Dendritic cell treated with granulocyte-macrophage colony-stimulating factor and Interleukin-4, amounts not matched to agents 40 ng/mL and 50 ng/mL, for 4 days (primary cell): Measurements from ENCODE around the gene CD9.
A peak's percentile ranks its signal among the peaks of the same experiment; 100 is the strongest.

Experiments used
- H3K27ac Mint-ChIP-seq: one replicate; pipeline ENCODE4 v1.8.0; 2022; ENCODE audit warnings: mild to moderate bottlenecking, mixed read lengths
- H3K27me3 Mint-ChIP-seq: one replicate; pipeline ENCODE4 v1.8.0; 2022; ENCODE audit warnings: mild to moderate bottlenecking, mixed read lengths
- H3K36me3 Mint-ChIP-seq: one replicate; pipeline ENCODE4 v1.8.0; 2022; ENCODE audit warnings: low read depth, mixed read lengths
- H3K4me1 Mint-ChIP-seq: one replicate; pipeline ENCODE4 v1.8.0; 2022; ENCODE audit warnings: low read depth, mixed read lengths
- H3K4me3 Mint-ChIP-seq: one replicate; pipeline ENCODE4 v1.8.0; 2022; ENCODE audit warnings: mild to moderate bottlenecking, moderate library complexity, mixed read lengths
- H3K9me3 Mint-ChIP-seq: one replicate; pipeline ENCODE4 v1.8.0; 2022; ENCODE audit warnings: mixed read lengths
- intact Hi-C: fragments of 100-400 bp; cut with micrococcal nuclease; formaldehyde crosslinking; loops from one replicate; pipeline ENCODE4 v1.15.0; 2022

CD9 gene

DNA sequence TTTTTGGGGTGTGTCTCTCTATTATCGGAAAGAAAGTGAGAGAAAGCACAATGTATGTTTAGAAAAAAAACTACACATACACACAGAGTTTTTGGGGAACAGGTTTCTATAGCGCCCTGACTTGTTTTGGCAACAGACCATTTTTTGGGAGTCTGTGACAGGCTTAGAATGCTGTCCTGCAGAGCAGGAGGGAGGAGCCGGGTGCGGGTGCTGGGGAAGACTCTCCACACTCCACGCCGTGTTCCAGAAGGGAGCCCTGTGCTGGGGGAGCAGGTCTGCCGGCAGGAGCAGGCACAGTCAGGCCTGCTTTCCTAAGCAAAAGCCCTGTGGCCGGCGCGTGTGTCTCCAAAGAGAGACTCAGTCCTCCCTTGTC lies 26.5 kb downstream of the CD9 start:
- peak overlapping the region; percentile 63 for H3K27ac Mint-ChIP-seq
- no peak overlapping the region for H3K4me3 Mint-ChIP-seq
- H3K4me1 Mint-ChIP-seq: peaks cover 36% of the 10 kb centered on the region
- H3K36me3 Mint-ChIP-seq: peaks cover 46% of the 10 kb centered on the region
- intact Hi-C loops: no loop called here
- no peaks in the 10 kb centered on the region for H3K27me3 Mint-ChIP-seq
- no peaks in the 10 kb centered on the region for H3K9me3 Mint-ChIP-seq

- Mint-ChIP-seq H3K36me3 (peaks cover 63% of the 10 kb centered on the region), H3K9me3 (no peaks in the 10 kb centered on the region), H3K4me3 (no peak overlapping the region), H3K4me1 (peaks cover 50% of the 10 kb centered on the region), H3K27me3 (peaks cover 5% of the 10 kb centered on the region), H3K27ac (peak overlapping the region; percentile 85)
- intact Hi-C loops: no loop called here
These were observed 28.5 kb downstream of the CD9 start for GRCh38 chr12:6228535-6229223.

DNA sequence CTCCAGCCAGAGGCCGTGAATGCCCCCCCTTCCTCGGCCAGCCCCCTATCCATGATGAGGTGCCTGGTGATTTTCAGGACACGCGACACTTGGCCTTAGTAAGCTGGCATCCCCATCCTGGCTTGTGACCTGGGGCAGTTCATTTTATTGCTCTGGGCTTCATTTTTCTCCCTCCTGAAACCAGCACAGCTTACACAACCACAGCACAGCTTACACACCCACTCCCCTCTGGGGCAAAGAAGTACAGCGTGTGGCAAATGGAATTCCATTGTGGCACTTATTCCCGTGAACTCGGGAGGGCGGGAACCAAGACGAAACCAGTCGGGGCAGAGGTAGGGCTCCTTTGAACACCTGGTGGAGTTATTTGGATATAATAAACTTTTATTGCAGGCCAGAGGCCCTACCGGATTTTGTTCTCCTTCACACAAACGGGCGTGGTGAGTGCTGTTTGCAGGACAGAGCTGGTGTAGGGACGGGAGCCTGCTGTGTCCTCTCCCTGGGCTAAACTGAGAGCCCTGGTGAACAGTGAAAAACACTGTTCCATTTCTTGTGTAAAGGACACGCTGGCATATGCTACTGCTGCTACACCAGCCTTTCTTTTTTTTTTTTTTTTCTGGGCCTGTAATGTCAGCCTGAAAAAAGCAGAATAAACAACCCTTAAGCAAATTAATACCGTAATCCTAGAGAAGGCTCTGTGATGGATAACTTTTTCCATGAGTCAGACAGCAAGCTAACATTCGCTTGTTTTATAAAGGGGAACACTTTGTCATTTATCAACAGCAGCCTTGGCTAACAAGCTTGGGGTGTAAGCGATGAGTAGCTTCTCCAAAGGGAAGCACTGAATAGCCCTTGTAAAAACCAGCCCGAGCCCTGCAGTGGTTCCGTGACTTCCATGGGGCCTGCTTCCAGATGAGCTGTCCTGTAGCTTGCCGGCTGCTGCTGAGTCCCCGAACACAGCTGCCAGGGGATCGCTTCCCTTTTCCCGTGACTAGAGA lies 29.3 kb downstream of the CD9 start:
- peaks cover 5% of the 10 kb centered on the region for H3K27me3 Mint-ChIP-seq
- H3K9me3 Mint-ChIP-seq: no peaks in the 10 kb centered on the region
- peaks cover 55% of the 10 kb centered on the region for H3K4me1 Mint-ChIP-seq
- H3K27ac Mint-ChIP-seq: peak overlapping the region; percentile 85
- H3K4me3 Mint-ChIP-seq: no peak overlapping the region
- H3K36me3 Mint-ChIP-seq: peaks cover 66% of the 10 kb centered on the region
- intact Hi-C loops: no loop called here

DNA sequence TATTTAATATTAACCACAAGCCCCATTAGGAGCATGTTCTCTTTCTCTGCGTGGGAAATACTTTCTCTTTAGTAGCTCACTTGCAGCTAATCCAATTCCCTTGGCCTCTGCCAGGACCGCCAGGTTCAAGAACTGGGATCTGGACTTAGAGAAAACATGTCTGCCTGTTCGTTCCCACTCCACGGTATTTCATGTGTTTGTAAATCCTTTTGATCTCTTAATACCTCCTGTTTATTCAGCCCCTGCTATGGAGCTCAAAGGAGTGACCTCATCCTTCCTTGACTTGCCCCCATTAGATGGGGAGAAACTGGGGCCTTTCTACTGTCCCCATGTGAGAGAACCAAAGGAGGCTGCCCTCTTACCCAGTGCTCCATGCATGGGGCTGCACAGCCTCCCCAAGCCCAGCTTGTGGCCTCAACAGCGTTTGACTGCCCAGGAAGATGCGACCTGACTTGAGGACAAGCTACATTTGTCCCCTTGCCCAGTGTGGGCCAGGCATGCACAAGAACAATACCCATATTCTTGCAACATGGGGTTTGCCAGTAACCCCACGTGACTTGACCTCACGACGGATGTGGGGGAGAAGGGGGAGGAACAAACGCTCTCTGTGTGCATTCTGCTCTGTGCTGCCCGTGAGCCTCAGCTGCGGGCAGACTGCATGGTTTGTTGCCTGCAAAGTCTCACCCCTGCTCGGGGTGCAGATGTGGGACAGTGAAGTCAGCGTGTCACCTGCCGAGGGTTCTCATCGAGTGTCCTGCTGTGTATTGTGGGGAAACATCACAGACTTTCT lies 30.3 kb downstream of the CD9 start:
- Mint-ChIP-seq H3K36me3 (peaks cover 67% of the 10 kb centered on the region), H3K4me1 (peaks cover 55% of the 10 kb centered on the region), H3K27me3 (peaks cover 7% of the 10 kb centered on the region), H3K27ac (peak overlapping the region; percentile 85), H3K4me3 (peak overlapping the region; percentile 15), H3K9me3 (no peaks in the 10 kb centered on the region)
- intact Hi-C loops: no loop called here

DNA sequence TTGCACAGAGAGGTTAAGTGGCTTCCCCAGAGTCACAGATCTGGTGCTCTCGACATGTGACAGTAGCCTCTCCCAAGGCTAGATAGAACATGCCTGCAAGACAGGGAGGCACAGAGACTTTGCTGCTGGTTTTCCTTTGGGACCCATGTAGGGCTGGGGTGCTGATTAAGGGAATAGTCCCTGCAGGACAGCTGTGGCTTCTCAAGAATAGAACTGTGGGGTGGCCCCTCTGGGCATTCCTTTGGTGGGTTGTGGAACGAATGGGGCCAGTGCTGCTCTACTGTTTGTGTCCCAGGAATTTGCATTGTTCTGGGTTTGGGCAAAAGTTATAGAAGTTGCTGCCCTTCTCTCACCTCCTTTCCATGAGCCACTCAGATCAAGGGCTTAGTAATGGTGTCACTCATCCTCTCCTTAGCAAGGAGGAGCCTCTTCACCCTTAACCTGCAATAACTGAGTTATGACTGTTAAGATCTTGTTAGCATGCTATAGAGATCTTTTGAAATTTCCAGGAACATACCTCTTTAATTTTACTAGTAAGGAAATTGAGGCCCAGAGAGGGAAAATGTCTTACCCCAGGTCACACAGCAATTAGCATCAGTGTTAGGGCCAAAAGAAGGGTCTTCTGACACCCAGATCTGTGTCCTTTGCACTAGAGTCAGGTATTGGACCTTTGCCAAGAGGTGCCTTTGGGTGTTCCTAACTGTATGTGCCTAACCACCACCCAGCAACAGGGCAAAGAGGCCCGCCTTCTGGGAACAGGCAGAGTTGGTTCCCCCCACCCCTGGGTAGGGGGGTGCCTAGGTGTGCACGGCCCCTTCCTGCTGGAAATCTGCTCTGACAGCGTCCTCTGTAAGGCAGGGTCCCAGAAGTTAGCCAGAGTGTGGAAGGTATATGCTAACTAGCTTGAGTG lies 31.4 kb downstream of the CD9 start:
- H3K9me3 Mint-ChIP-seq: no peaks in the 10 kb centered on the region

DNA sequence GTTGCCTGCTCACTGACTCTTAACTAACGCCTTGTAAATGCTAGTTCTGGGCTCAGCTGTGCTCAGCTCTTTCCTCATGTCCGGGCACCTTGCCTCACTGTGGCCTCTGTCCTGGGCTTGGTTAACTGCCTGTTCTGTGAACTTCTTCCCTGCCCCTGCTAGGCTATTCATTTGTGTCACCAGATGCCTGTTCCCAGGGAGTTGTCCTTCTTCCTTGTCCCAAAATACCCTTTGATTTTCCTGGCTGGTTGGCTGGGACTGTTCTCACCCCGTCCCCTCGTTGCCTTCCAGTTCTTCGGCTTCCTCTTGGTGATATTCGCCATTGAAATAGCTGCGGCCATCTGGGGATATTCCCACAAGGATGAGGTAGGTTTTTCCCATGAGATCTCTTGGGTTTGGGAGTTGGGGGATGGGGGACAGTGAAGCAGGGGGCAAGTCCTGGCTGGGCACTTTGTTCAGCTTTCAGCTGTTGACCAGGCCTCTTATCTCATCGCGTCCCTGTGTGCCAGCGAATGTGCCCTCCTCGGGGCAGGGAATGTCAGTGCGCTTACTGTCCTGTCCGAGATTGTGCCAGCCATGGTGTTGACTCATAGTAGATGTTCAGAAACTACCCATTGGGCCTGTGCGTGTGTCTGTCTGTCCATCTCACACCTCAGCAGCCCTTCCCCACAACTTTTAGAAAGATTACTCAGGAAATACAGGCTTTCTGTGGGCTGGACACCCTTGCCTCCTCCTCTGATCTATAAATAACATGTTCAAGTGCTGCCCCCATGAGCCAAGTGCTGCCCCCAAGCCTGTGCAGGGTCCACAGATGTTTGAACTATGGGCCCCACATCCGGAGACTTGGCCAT lies 33.1 kb downstream of the CD9 start:
- intact Hi-C loops: no loop called here
- Mint-ChIP-seq H3K36me3 (peaks cover 71% of the 10 kb centered on the region), H3K4me3 (no peak overlapping the region), H3K27me3 (peaks cover 11% of the 10 kb centered on the region), H3K9me3 (no peaks in the 10 kb centered on the region), H3K27ac (no peak overlapping the region), H3K4me1 (peaks cover 46% of the 10 kb centered on the region)

More for the DNA sequence above, 31.4 kb downstream of the CD9 start:
- H3K4me1 Mint-ChIP-seq: peaks cover 50% of the 10 kb centered on the region
- H3K4me3 Mint-ChIP-seq: no peak overlapping the region
- H3K27me3 Mint-ChIP-seq: peaks cover 9% of the 10 kb centered on the region
- intact Hi-C loops: no loop called here
- H3K27ac Mint-ChIP-seq: peak overlapping the region; percentile 48
- H3K36me3 Mint-ChIP-seq: peaks cover 67% of the 10 kb centered on the region

GRCh38 chr12:6234214-6234613 lies 34.0 kb downstream of the CD9 start:
- peaks cover 37% of the 10 kb centered on the region for H3K4me1 Mint-ChIP-seq

GRCh38 chr12:6234906-6235305 lies 34.7 kb downstream of the CD9 start:
- intact Hi-C loops: no loop called here
- H3K27ac Mint-ChIP-seq: no peak overlapping the region
- peaks cover 34% of the 10 kb centered on the region for H3K4me1 Mint-ChIP-seq

More at GRCh38 chr12:6234214-6234613, 34.0 kb downstream of the CD9 start:
- H3K9me3 Mint-ChIP-seq: no peaks in the 10 kb centered on the region
- no peak overlapping the region for H3K27ac Mint-ChIP-seq
- no peak overlapping the region for H3K4me3 Mint-ChIP-seq
- intact Hi-C loops: no loop called here
- peaks cover 79% of the 10 kb centered on the region for H3K36me3 Mint-ChIP-seq
- peaks cover 11% of the 10 kb centered on the region for H3K27me3 Mint-ChIP-seq

DNA sequence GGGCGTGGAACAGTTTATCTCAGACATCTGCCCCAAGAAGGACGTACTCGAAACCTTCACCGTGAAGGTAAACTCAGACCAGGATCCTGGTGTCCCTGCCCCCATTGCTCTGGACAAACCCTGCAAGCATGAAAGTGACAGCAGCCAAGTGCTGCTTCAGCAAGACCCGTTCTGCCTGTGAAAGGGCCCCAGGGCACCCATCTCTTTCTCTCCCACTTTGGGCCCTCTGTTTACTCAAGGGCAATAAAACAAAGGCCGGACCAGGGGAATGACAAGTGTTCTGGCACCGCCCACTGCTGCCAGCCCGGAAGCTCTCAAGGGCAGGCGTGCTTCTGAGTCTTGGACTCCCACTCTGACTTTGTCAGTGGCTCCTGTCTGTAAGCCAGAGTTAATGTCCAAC lies 35.3 kb downstream of the CD9 start:
- Mint-ChIP-seq H3K4me3 (no peak overlapping the region), H3K36me3 (peaks cover 82% of the 10 kb centered on the region), H3K4me1 (peaks cover 30% of the 10 kb centered on the region), H3K9me3 (no peaks in the 10 kb centered on the region), H3K27me3 (peaks cover 11% of the 10 kb centered on the region), H3K27ac (no peak overlapping the region)
- intact Hi-C loops: no loop called here

More at GRCh38 chr12:6234906-6235305, 34.7 kb downstream of the CD9 start:
- H3K36me3 Mint-ChIP-seq: peaks cover 85% of the 10 kb centered on the region
- H3K4me3 Mint-ChIP-seq: no peak overlapping the region
- peaks cover 11% of the 10 kb centered on the region for H3K27me3 Mint-ChIP-seq
- no peaks in the 10 kb centered on the region for H3K9me3 Mint-ChIP-seq

GRCh38 chr12:6235906-6236640 lies 35.9 kb downstream of the CD9 start:
- intact Hi-C loops: no loop called here
- Mint-ChIP-seq H3K27me3 (peaks cover 13% of the 10 kb centered on the region), H3K9me3 (no peaks in the 10 kb centered on the region), H3K36me3 (peaks cover 78% of the 10 kb centered on the region), H3K4me1 (peaks cover 24% of the 10 kb centered on the region), H3K27ac (no peak overlapping the region), H3K4me3 (no peak overlapping the region)

DNA sequence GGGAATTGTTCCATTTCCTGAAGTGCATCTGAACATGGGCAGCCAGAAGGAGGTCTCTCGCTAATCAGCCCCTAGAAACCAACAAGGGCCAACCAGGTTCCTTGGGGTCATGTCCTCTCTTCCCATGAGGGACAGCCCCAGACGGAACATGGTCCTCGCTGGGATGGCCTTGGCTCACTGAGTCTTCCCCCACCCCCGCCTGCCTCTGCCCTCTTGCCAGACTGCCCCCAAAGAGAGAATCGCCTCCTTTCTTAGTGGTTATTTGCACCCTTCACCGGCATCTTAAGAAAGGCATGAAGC lies 36.4 kb downstream of the CD9 start:
- intact Hi-C loops: no loop called here
- Mint-ChIP-seq H3K4me1 (peaks cover 20% of the 10 kb centered on the region), H3K4me3 (no peak overlapping the region), H3K9me3 (no peaks in the 10 kb centered on the region), H3K27me3 (peaks cover 13% of the 10 kb centered on the region), H3K27ac (no peak overlapping the region), H3K36me3 (peaks cover 78% of the 10 kb centered on the region)

- no peak overlapping the region for H3K4me3 Mint-ChIP-seq
- H3K36me3 Mint-ChIP-seq: peaks cover 69% of the 10 kb centered on the region
- no peaks in the 10 kb centered on the region for H3K9me3 Mint-ChIP-seq
- H3K27me3 Mint-ChIP-seq: peaks cover 7% of the 10 kb centered on the region
- peaks cover 10% of the 10 kb centered on the region for H3K4me1 Mint-ChIP-seq
- H3K27ac Mint-ChIP-seq: no peak overlapping the region
- intact Hi-C loops: no loop called here
These were observed 37.6 kb downstream of the CD9 start for GRCh38 chr12:6237830-6238229.
